ENCODE measurements around the gene XCR1. TPM values are rescaled to one million over a fixed set of nuclear protein-coding genes. Genes with fewer than 3 reads are reported as not detected.

Gene XCR1
- total RNA-seq, 1 experiment from 2014 or later, result not detected

GRCh38 chr3:46075816-46076215, 48.5 kb upstream of the XCR1 start:
- BruUV-seq (replicated peaks), result no TSS peak
- Histone ChIP-seq H3K9me3 (ENCODE audit: control insufficient read depth in 1 of 2, insufficient read depth in 1 of 2, low read depth in 1 of 2, low read length in 2 of 2) (no peaks in the 10 kb centered on the region), H3K27me3 (ENCODE audit: insufficient read depth, low read length) (no peaks in the 10 kb centered on the region), H3K27ac (ENCODE audit: low read depth, low read length) (no peak overlapping the region), H3K4me2 (ENCODE audit: low read length) (no peak overlapping the region), H3K4me1 (ENCODE audit: control insufficient read depth in 1 of 2, insufficient read depth in 2 of 2, low read length in 2 of 2) (peaks cover 0 to 4% of the 10 kb centered on the region in 2 experiments; a peak in 1 of 4 replicates), H3K9me2 (ENCODE audit: insufficient read depth) (no peaks in the 10 kb centered on the region), H2AFZ (ENCODE audit: low read depth, low read length, poor library complexity, severe bottlenecking) (no peak overlapping the region), H3K79me2 (ENCODE audit: insufficient read depth, low read length) (no peaks in the 10 kb centered on the region), H3K9ac (ENCODE audit: low read length) (no peak overlapping the region), H4K20me1 (ENCODE audit: insufficient read depth) (no peaks in the 10 kb centered on the region), H3K36me3 (ENCODE audit: control insufficient read depth in 1 of 2, insufficient read depth in 2 of 2, low read length in 2 of 2) (no peaks in the 10 kb centered on the region), H3K4me3 (replicated peaks in 1 of 2; ENCODE audit: low read depth in 1 of 2, low read length in 2 of 2) (no peak overlapping the region)
- ATAC-seq (no peak), DNase-seq (ENCODE audit: low read depth, low spot score) (no peak)
- ChIA-PET CTCF (interaction anchor here (0.6 to 4.7 kb wide), 5 partner anchors 11 to 1035 kb away, joined by 3 to 38 read pairs (median 5); partner anchors contain the start of gene CCR5), RAD21 (ENCODE audit: low non-redundant PET in 1 of 2, low total read pairs in 2 of 2, uncharacterized antibody in 2 of 2, unreplicated experiment in 2 of 2) (interaction anchor here in 1 of 2 experiments (0.7 kb wide), 1 partner anchor 137 kb away, joined by 5 read pairs; no protein-coding TSS in a partner anchor), POLR2A (interaction anchor here (0.7 kb wide), 1 partner anchor 207 kb away, joined by 3 read pairs; no protein-coding TSS in a partner anchor)
- intact Hi-C loops (cut with micrococcal nuclease), result loop anchor here (5.0 kb wide), 3 partner anchors 301 to 1039 kb away; no protein-coding TSS in a partner anchor
- TF ChIP-seq ATF3 (IDR thresholded peaks at IDR 0.05), result no peak

- ChIA-PET RAD21 (ENCODE audit: low non-redundant PET in 1 of 2, low total read pairs in 2 of 2, uncharacterized antibody in 2 of 2, unreplicated experiment in 2 of 2) (no interaction called here), CTCF (no interaction called here), POLR2A (no interaction called here)
- Histone ChIP-seq H2AFZ (ENCODE audit: low read depth, low read length, poor library complexity, severe bottlenecking) (no peak overlapping the region), H3K79me2 (ENCODE audit: insufficient read depth, low read length) (no peaks in the 10 kb centered on the region), H3K4me1 (ENCODE audit: control insufficient read depth in 1 of 2, insufficient read depth in 2 of 2, low read length in 2 of 2) (no peaks in the 10 kb centered on the region), H3K36me3 (ENCODE audit: control insufficient read depth in 1 of 2, insufficient read depth in 2 of 2, low read length in 2 of 2) (no peaks in the 10 kb centered on the region), H3K9me3 (ENCODE audit: control insufficient read depth in 1 of 2, insufficient read depth in 1 of 2, low read depth in 1 of 2, low read length in 2 of 2) (no peaks in the 10 kb centered on the region), H4K20me1 (ENCODE audit: insufficient read depth) (no peaks in the 10 kb centered on the region), H3K27me3 (ENCODE audit: insufficient read depth, low read length) (peaks cover 5% of the 10 kb centered on the region; the same call in 1 of the 2 replicates), H3K27ac (ENCODE audit: low read depth, low read length) (no peak overlapping the region), H3K9ac (ENCODE audit: low read length) (no peak overlapping the region), H3K4me3 (replicated peaks in 1 of 2; ENCODE audit: low read depth in 1 of 2, low read length in 2 of 2) (no peak overlapping the region), H3K4me2 (ENCODE audit: low read length) (no peak overlapping the region), H3K9me2 (ENCODE audit: insufficient read depth) (no peaks in the 10 kb centered on the region)
- BruUV-seq (replicated peaks), result no TSS peak
- DNase-seq (ENCODE audit: low read depth, low spot score), result no peak
- intact Hi-C loops (cut with micrococcal nuclease), result no loop called here
- no peak for ATAC-seq
- TF ChIP-seq MAX (IDR thresholded peaks at IDR 0.05) (no peak), ELF1 (IDR thresholded peaks at IDR 0.05; ENCODE audit: borderline replicate concordance, low read depth) (no peak), TCF7L2 (IDR thresholded peaks at IDR 0.05; ENCODE audit: borderline replicate concordance, extremely low read depth, insufficient read depth, insufficient read length) (no peak), ZFX (IDR thresholded peaks at IDR 0.05) (no peak), JUND (IDR thresholded peaks at IDR 0.05) (no peak), CEBPB (IDR thresholded peaks at IDR 0.05; ENCODE audit: low read depth) (no peak), FOSL1 (IDR thresholded peaks at IDR 0.05; ENCODE audit: low read depth) (no peak), RAD21 (IDR thresholded peaks at IDR 0.05; ENCODE audit: low read depth) (no peak), EZH2phosphoT487 (IDR thresholded peaks at IDR 0.05; ENCODE audit: borderline replicate concordance) (no peak), POLR2A (IDR thresholded peaks at IDR 0.05; ENCODE audit: borderline replicate concordance, extremely low read depth, insufficient read depth, insufficient read length) (no peak), EZH2 (IDR thresholded peaks at IDR 0.05) (no peak), SIN3A (IDR thresholded peaks at IDR 0.05; ENCODE audit: low read depth) (no peak), CTCF (IDR thresholded peaks at IDR 0.05 in 2 of 3, conservative IDR thresholded peaks at IDR 0.05 in 1 of 3; ENCODE audit: borderline replicate concordance in 1 of 3, insufficient read depth in 1 of 3, low read depth in 2 of 3, low read length in 2 of 3) (no peak), YY1 (IDR thresholded peaks at IDR 0.05; ENCODE audit: extremely low read depth, insufficient replicate concordance, low read depth, low read length) (no peak), ZBTB33 (IDR thresholded peaks at IDR 0.05; ENCODE audit: extremely low read depth, insufficient replicate concordance, low read length) (no peak), CBX3 (IDR thresholded peaks at IDR 0.05; ENCODE audit: low read depth) (no peak)
These were observed 44.1 kb upstream of the XCR1 start for GRCh38 chr3:46071222-46071858.

Data from HCT116 (cell line).